PFSK-1 (cell line): Measurements from ENCODE around the gene RMDN3.

Experiments used
- POLR2AphosphoS5 ChIP-seq: IDR thresholded peaks from 2 replicates; pipeline ENCODE4 v1.6.1; 2012; ENCODE audit warnings: low read depth, mild to moderate bottlenecking, control low read depth, low read length, moderate library complexity
- SIN3A ChIP-seq: IDR thresholded peaks from 2 replicates; pipeline ENCODE4 v1.6.1; 2012; ENCODE audit warnings: mild to moderate bottlenecking, low read length, moderate library complexity, borderline replicate concordance; ENCODE audit not compliant: insufficient read depth
- TAF1 ChIP-seq: IDR thresholded peaks from 2 replicates; pipeline ENCODE4 v1.6.1; 2012; ENCODE audit warnings: low read length, control low read depth, borderline replicate concordance; ENCODE audit not compliant: insufficient read depth

- no peak for TF ChIP-seq SIN3A
- TF ChIP-seq POLR2AphosphoS5 = no peak
- no peak for TF ChIP-seq TAF1
Observed at GRCh38 chr15:40799523-40799922, 44.5 kb upstream of the RMDN3 start.
